Muscle layer of colon (tissue), 2 donors: ENCODE results near the gene KLHL35.

Experiments
- H3K27ac ChIP-seq: one replicate; pipeline ENCODE4 v1.7.0; 2013; ENCODE audit warnings: low read depth, mild to moderate bottlenecking, low read length, moderate library complexity
- H3K27me3 ChIP-seq, 2 donors: one replicate each; pipeline ENCODE4 v1.7.0; 2013; ENCODE audit warnings: low read length in 2 of 2, mild to moderate bottlenecking in 2 of 2; ENCODE audit not compliant: insufficient read depth in 2 of 2, control insufficient read depth in 1 of 2
- H3K36me3 ChIP-seq: one replicate; pipeline ENCODE4 v1.7.0; 2013; ENCODE audit warnings: mild to moderate bottlenecking, low read length; ENCODE audit not compliant: insufficient read depth
- H3K4me1 ChIP-seq: one replicate; pipeline ENCODE4 v1.7.0; 2013; ENCODE audit warnings: mild to moderate bottlenecking, low read length; ENCODE audit not compliant: insufficient read depth
- H3K4me3 ChIP-seq, 2 donors: one replicate each; pipeline ENCODE4 v1.7.0; 2013; ENCODE audit warnings: low read length in 2 of 2, low read depth in 1 of 2, mild to moderate bottlenecking in 1 of 2, moderate library complexity in 1 of 2
- H3K9ac ChIP-seq: one replicate; pipeline ENCODE4 v1.7.0; 2013; ENCODE audit warnings: low read length
- H3K9me3 ChIP-seq: one replicate; pipeline ENCODE4 v1.7.0; 2013; ENCODE audit warnings: mild to moderate bottlenecking, low read length
- donor health status: abdominal sarcoma.
- donor health status: Adenocarcinoma of cecum.

KLHL35 gene

DNA sequence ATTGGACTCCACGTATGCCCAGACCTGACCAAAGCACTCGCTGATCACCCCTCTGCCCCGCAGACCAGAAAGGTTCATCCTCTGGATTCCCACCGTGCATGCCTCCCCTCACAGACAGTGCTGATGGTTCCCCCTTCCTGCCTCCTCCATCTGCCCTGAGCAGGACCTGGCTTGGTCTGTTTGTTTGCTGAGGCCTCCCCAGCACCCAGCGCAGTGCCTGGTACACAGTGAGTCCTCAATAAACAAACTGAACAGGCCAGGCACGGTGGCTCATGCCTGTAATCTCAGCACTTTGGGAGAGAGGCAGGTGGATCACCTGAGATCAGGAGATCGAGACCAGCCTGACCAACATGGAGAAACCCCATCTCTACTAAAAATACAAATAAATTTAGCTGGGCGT lies 57.4 kb downstream of the KLHL35 start:
- H3K27ac ChIP-seq: no peak overlapping the region

DNA sequence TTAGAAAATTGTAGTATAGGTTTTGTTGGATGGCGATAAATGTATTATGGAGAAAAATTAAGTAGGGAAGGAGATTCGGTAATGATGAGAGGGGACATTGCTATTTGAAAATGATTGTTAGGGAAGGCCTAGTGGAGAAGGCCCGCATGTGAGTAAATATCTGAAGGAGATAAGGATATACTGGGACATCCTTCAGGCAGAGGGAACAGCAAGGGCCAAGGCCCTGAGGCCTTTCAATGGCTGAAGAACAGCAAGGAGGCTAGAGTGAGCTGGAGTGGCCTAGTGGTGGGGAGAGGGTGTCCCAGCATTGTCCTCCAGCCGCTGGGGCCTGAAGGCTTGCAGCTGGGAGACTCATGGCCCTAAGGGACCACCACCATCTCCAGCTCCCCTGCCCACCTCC lies 58.4 kb downstream of the KLHL35 start:
- H3K9ac ChIP-seq: no peak overlapping the region
- no peaks in the 10 kb centered on the region for H3K36me3 ChIP-seq
- H3K27ac ChIP-seq: no peak overlapping the region
- no peaks in the 10 kb centered on the region for H3K9me3 ChIP-seq
- H3K4me1 ChIP-seq: peaks cover 8% of the 10 kb centered on the region
- no peak overlapping the region for H3K4me3 ChIP-seq
- H3K27me3 ChIP-seq: no peaks in the 10 kb centered on the region

More for the DNA sequence above, 57.4 kb downstream of the KLHL35 start:
- peaks cover 8% of the 10 kb centered on the region for H3K4me1 ChIP-seq
- H3K4me3 ChIP-seq: no peak overlapping the region
- no peaks in the 10 kb centered on the region for H3K36me3 ChIP-seq
- no peak overlapping the region for H3K9ac ChIP-seq
- no peaks in the 10 kb centered on the region for H3K9me3 ChIP-seq
- no peaks in the 10 kb centered on the region for H3K27me3 ChIP-seq

- no peaks in the 10 kb centered on the region for H3K36me3 ChIP-seq
- peaks cover 8% of the 10 kb centered on the region for H3K4me1 ChIP-seq
- H3K9ac ChIP-seq: no peak overlapping the region
- no peak overlapping the region for H3K27ac ChIP-seq
- H3K4me3 ChIP-seq: no peak overlapping the region
- H3K9me3 ChIP-seq: no peaks in the 10 kb centered on the region
- no peaks in the 10 kb centered on the region for H3K27me3 ChIP-seq
Measured at GRCh38 chr11:75373201-75373600, 59.8 kb downstream of the KLHL35 start.
